ENCODE data around the gene CNST.
"Not testable (repeated sequence)": the region's sequence is repeated elsewhere in the genome, so short reads cannot be mapped to it uniquely, and the experiment has no call there.

Gene CNST

GRCh38 chr1:246597971-246598370, 31.7 kb downstream of the CNST start:
- H3K18ac ChIP-seq (ENCODE audit: low read length) = no peak overlapping the region
- no peaks in the 10 kb centered on the region for H3K36me3 ChIP-seq (ENCODE audit: control insufficient read depth, insufficient read depth, low read length)
- no peak overlapping the region for H3K23ac ChIP-seq (ENCODE audit: low read length)
- no CpG with 5 or more reads among the region's 7 CpGs for WGBS (ENCODE audit: extremely low coverage, insufficient coverage, low lambda C conversion rate)
- peaks cover 5% of the 10 kb centered on the region for H3K79me1 ChIP-seq (ENCODE audit: low read length)
- no peak overlapping the region for H3K4ac ChIP-seq (ENCODE audit: low read depth, low read length)
- H4K5ac ChIP-seq (ENCODE audit: low read length) = no peak overlapping the region
- no peak overlapping the region for H2BK15ac ChIP-seq (replicated peaks; ENCODE audit: low read depth)
- no peak overlapping the region for H4K8ac ChIP-seq (ENCODE audit: low read depth, low read length)
- no peak overlapping the region for H3K4me2 ChIP-seq (ENCODE audit: low read length)
- no peak overlapping the region for H2AK5ac ChIP-seq (ENCODE audit: low read length)
- H3K27me3 ChIP-seq (ENCODE audit: insufficient read depth, low read length, poor library complexity) = no peaks in the 10 kb centered on the region
- no peak overlapping the region for H3K9ac ChIP-seq (ENCODE audit: low read length)
- no peak overlapping the region for H3K4me3 ChIP-seq (ENCODE audit: low read length)
- no peak for DNase-seq
- H3K27ac ChIP-seq (ENCODE audit: low read depth, low read length) = no peak overlapping the region
- no peaks in the 10 kb centered on the region for H3K79me2 ChIP-seq (ENCODE audit: control insufficient read depth, insufficient read depth, low read length)
- H3K56ac ChIP-seq (ENCODE audit: low read length) = no peak overlapping the region
- no peak overlapping the region for H2BK120ac ChIP-seq (ENCODE audit: low read depth, low read length)
- no peak overlapping the region for H2BK5ac ChIP-seq (ENCODE audit: low read length)
- no peaks in the 10 kb centered on the region for H3K4me1 ChIP-seq (ENCODE audit: control insufficient read depth, low read depth, low read length)

DNA sequence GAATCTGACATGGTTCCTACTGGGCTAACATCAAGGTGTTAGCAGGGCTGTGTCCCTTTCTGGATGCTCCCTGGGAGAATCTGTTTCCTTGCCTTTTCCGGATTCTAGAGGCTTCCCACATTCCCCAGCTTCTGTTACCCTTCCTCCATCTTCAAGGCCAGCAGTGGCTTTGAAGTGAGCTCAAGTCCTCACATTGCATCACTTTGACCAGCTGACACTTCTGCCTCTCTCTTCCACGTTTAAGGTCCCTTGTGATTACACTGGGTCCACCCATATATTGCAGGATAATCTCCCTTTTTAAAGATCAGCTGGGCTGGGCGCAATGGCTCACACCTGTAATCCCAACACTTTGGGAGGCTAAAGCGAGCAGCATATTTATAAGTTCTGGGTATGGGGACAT, 33.1 kb downstream of the CNST start:
- H2BK5ac ChIP-seq (ENCODE audit: low read length) = no peak overlapping the region
- no peaks in the 10 kb centered on the region for H3K4me1 ChIP-seq (ENCODE audit: control insufficient read depth, low read depth, low read length)
- H3K4ac ChIP-seq (ENCODE audit: low read depth, low read length) = no peak overlapping the region
- H3K56ac ChIP-seq (ENCODE audit: low read length) = no peak overlapping the region
- peak; percentile 16 for DNase-seq
- H3K27ac ChIP-seq (ENCODE audit: low read depth, low read length) = no peak overlapping the region
- no peak overlapping the region for H3K23ac ChIP-seq (ENCODE audit: low read length)
- no peak overlapping the region for H4K5ac ChIP-seq (ENCODE audit: low read length)
- H2AK5ac ChIP-seq (ENCODE audit: low read length) = no peak overlapping the region
- H3K27me3 ChIP-seq (ENCODE audit: insufficient read depth, low read length, poor library complexity) = no peaks in the 10 kb centered on the region
- H3K18ac ChIP-seq (ENCODE audit: low read length) = no peak overlapping the region
- no peak overlapping the region for H2BK120ac ChIP-seq (ENCODE audit: low read depth, low read length)
- H3K79me1 ChIP-seq (ENCODE audit: low read length) = peaks cover 6% of the 10 kb centered on the region
- no CpG with 5 or more reads among the region's 4 CpGs for WGBS (ENCODE audit: extremely low coverage, insufficient coverage, low lambda C conversion rate)
- no peak overlapping the region for H2BK15ac ChIP-seq (replicated peaks; ENCODE audit: low read depth)
- no peaks in the 10 kb centered on the region for H3K79me2 ChIP-seq (ENCODE audit: control insufficient read depth, insufficient read depth, low read length)
- H3K36me3 ChIP-seq (ENCODE audit: control insufficient read depth, insufficient read depth, low read length) = no peaks in the 10 kb centered on the region
- H4K8ac ChIP-seq (ENCODE audit: low read depth, low read length) = no peak overlapping the region
- H3K4me3 ChIP-seq (ENCODE audit: low read length) = no peak overlapping the region
- no peak overlapping the region for H3K4me2 ChIP-seq (ENCODE audit: low read length)
- no peak overlapping the region for H3K9ac ChIP-seq (ENCODE audit: low read length)

DNA sequence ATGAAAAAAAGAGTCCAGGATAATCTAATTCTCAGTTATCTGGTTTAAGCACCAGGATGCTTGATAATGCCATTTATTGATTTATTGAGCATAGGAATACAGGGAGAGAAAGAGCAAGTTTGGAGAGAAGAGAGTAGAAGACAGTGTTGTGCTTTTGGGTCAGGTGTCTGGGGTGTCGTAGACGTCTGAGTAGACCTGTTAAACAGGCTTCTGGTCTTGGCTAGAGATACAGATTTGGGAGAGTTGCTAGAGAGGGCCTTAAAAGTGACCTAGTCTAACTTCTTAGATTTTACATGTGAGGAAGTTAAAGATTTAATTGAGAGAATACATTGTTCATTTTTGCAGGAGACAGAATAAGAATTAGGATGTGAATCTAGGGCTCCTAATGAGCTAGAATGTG, 34.3 kb downstream of the CNST start:
- H4K5ac ChIP-seq (ENCODE audit: low read length) = no peak overlapping the region
- H3K4me2 ChIP-seq (ENCODE audit: low read length) = no peak overlapping the region
- no peak overlapping the region for H3K56ac ChIP-seq (ENCODE audit: low read length)
- no peak overlapping the region for H3K27ac ChIP-seq (ENCODE audit: low read depth, low read length)
- H3K4ac ChIP-seq (ENCODE audit: low read depth, low read length) = no peak overlapping the region
- H2BK120ac ChIP-seq (ENCODE audit: low read depth, low read length) = no peak overlapping the region
- no peak overlapping the region for H3K9ac ChIP-seq (ENCODE audit: low read length)
- H2BK5ac ChIP-seq (ENCODE audit: low read length) = no peak overlapping the region
- no peak overlapping the region for H2BK15ac ChIP-seq (replicated peaks; ENCODE audit: low read depth)
- no peaks in the 10 kb centered on the region for H3K79me2 ChIP-seq (ENCODE audit: control insufficient read depth, insufficient read depth, low read length)
- H3K4me1 ChIP-seq (ENCODE audit: control insufficient read depth, low read depth, low read length) = no peaks in the 10 kb centered on the region
- H2AK5ac ChIP-seq (ENCODE audit: low read length) = no peak overlapping the region
- H3K18ac ChIP-seq (ENCODE audit: low read length) = no peak overlapping the region
- H3K36me3 ChIP-seq (ENCODE audit: control insufficient read depth, insufficient read depth, low read length) = no peaks in the 10 kb centered on the region
- H3K23ac ChIP-seq (ENCODE audit: low read length) = no peak overlapping the region
- peaks cover 6% of the 10 kb centered on the region for H3K79me1 ChIP-seq (ENCODE audit: low read length)
- DNase-seq = no peak
- no peak overlapping the region for H3K4me3 ChIP-seq (ENCODE audit: low read length)
- no peaks in the 10 kb centered on the region for H3K27me3 ChIP-seq (ENCODE audit: insufficient read depth, low read length, poor library complexity)
- H4K8ac ChIP-seq (ENCODE audit: low read depth, low read length) = no peak overlapping the region
- no CpG with 5 or more reads among the region's 2 CpGs for WGBS (ENCODE audit: extremely low coverage, insufficient coverage, low lambda C conversion rate)

DNA sequence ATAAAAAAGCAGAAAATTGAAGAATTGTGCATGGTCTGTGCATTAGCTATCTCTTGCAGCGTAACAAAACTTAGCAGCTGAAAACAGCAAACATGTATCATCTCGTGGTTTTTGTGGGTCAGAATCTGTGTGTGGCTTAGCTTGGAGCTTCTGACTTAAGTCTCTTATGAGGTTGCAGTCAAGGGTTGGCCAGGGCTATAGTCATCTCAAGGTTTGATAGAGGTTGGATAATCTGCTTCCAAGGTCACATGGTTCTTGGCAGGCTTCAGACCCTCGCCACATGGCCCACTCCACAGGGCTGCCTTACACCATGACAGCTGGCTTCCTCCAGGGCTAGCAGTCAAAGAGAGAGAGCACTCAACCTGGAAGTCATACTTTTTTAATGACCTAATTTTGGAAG, 35.9 kb downstream of the CNST start:
- no peak overlapping the region for H3K56ac ChIP-seq (ENCODE audit: low read length)
- no peak overlapping the region for H3K18ac ChIP-seq (ENCODE audit: low read length)
- no peak overlapping the region for H4K8ac ChIP-seq (ENCODE audit: low read depth, low read length)
- H3K4ac ChIP-seq (ENCODE audit: low read depth, low read length) = no peak overlapping the region
- no CpG with 5 or more reads among the region's 3 CpGs for WGBS (ENCODE audit: extremely low coverage, insufficient coverage, low lambda C conversion rate)
- no peak overlapping the region for H3K27ac ChIP-seq (ENCODE audit: low read depth, low read length)
- H3K36me3 ChIP-seq (ENCODE audit: control insufficient read depth, insufficient read depth, low read length) = no peaks in the 10 kb centered on the region
- no peaks in the 10 kb centered on the region for H3K27me3 ChIP-seq (ENCODE audit: insufficient read depth, low read length, poor library complexity)
- peaks cover 6% of the 10 kb centered on the region for H3K79me1 ChIP-seq (ENCODE audit: low read length)
- no peak for DNase-seq
- H2AK5ac ChIP-seq (ENCODE audit: low read length) = no peak overlapping the region
- no peak overlapping the region for H3K4me3 ChIP-seq (ENCODE audit: low read length)
- H3K23ac ChIP-seq (ENCODE audit: low read length) = no peak overlapping the region
- H2BK120ac ChIP-seq (ENCODE audit: low read depth, low read length) = no peak overlapping the region
- no peaks in the 10 kb centered on the region for H3K4me1 ChIP-seq (ENCODE audit: control insufficient read depth, low read depth, low read length)
- H4K5ac ChIP-seq (ENCODE audit: low read length) = no peak overlapping the region
- H3K9ac ChIP-seq (ENCODE audit: low read length) = no peak overlapping the region
- no peaks in the 10 kb centered on the region for H3K79me2 ChIP-seq (ENCODE audit: control insufficient read depth, insufficient read depth, low read length)
- H3K4me2 ChIP-seq (ENCODE audit: low read length) = no peak overlapping the region
- no peak overlapping the region for H2BK5ac ChIP-seq (ENCODE audit: low read length)
- H2BK15ac ChIP-seq (replicated peaks; ENCODE audit: low read depth) = no peak overlapping the region

GRCh38 chr1:246605231-246605630, 39.0 kb downstream of the CNST start:
- H3K4ac ChIP-seq (ENCODE audit: low read depth, low read length); H2BK5ac ChIP-seq (ENCODE audit: low read length); H3K23ac ChIP-seq (ENCODE audit: low read length); H3K79me1 ChIP-seq (ENCODE audit: low read length); H4K8ac ChIP-seq (ENCODE audit: low read depth, low read length); H3K56ac ChIP-seq (ENCODE audit: low read length); H3K4me1 ChIP-seq (ENCODE audit: control insufficient read depth, low read depth, low read length); H3K4me3 ChIP-seq (ENCODE audit: low read length); H3K27me3 ChIP-seq (ENCODE audit: insufficient read depth, low read length, poor library complexity); H2BK15ac ChIP-seq (replicated peaks; ENCODE audit: low read depth); H3K79me2 ChIP-seq (ENCODE audit: control insufficient read depth, insufficient read depth, low read length); H3K36me3 ChIP-seq (ENCODE audit: control insufficient read depth, insufficient read depth, low read length); H2BK120ac ChIP-seq (ENCODE audit: low read depth, low read length); H3K27ac ChIP-seq (ENCODE audit: low read depth, low read length); H3K4me2 ChIP-seq (ENCODE audit: low read length); H3K9ac ChIP-seq (ENCODE audit: low read length); H2AK5ac ChIP-seq (ENCODE audit: low read length); H3K18ac ChIP-seq (ENCODE audit: low read length); H4K5ac ChIP-seq (ENCODE audit: low read length); DNase-seq: not testable (repeated sequence)
- WGBS (ENCODE audit: extremely low coverage, insufficient coverage, low lambda C conversion rate) = no CpG with 5 or more reads among the region's 19 CpGs

GRCh38 chr1:246607462-246607861, 41.2 kb downstream of the CNST start:
- Histone ChIP-seq H3K27me3 (ENCODE audit: insufficient read depth, low read length, poor library complexity) (no peaks in the 10 kb centered on the region), H2AK5ac (ENCODE audit: low read length) (no peak overlapping the region), H4K5ac (ENCODE audit: low read length) (no peak overlapping the region), H3K9ac (ENCODE audit: low read length) (no peak overlapping the region), H2BK5ac (ENCODE audit: low read length) (no peak overlapping the region), H3K4me3 (ENCODE audit: low read length) (no peak overlapping the region), H3K56ac (ENCODE audit: low read length) (no peak overlapping the region), H4K8ac (ENCODE audit: low read depth, low read length) (no peak overlapping the region), H3K27ac (ENCODE audit: low read depth, low read length) (no peak overlapping the region), H3K4ac (ENCODE audit: low read depth, low read length) (no peak overlapping the region), H3K79me1 (ENCODE audit: low read length) (peaks cover 6% of the 10 kb centered on the region), H3K23ac (ENCODE audit: low read length) (no peak overlapping the region), H2BK120ac (ENCODE audit: low read depth, low read length) (no peak overlapping the region), H3K4me1 (ENCODE audit: control insufficient read depth, low read depth, low read length) (peaks cover 3% of the 10 kb centered on the region), H3K36me3 (ENCODE audit: control insufficient read depth, insufficient read depth, low read length) (no peaks in the 10 kb centered on the region), H3K4me2 (ENCODE audit: low read length) (no peak overlapping the region), H3K79me2 (ENCODE audit: control insufficient read depth, insufficient read depth, low read length) (no peaks in the 10 kb centered on the region), H3K18ac (ENCODE audit: low read length) (no peak overlapping the region), H2BK15ac (replicated peaks; ENCODE audit: low read depth) (no peak overlapping the region)
- peak; percentile 6 for DNase-seq
- WGBS (ENCODE audit: extremely low coverage, insufficient coverage, low lambda C conversion rate) = no CpG with 5 or more reads among the region's 19 CpGs

Measured in mesendoderm (in vitro differentiated cells).